ENCODE measurements around the gene CLEC10A.
"Not testable (repeated sequence)": the region's sequence is repeated elsewhere in the genome, so short reads cannot be mapped to it uniquely, and the experiment has no call there.

GRCh38 chr17:7050583-7050982 lies 29.5 kb downstream of the CLEC10A start:
- not testable (repeated sequence) for TF ChIP-seq CTCF (conservative IDR thresholded peaks at IDR 0.05; ENCODE audit: low read length); EZH2phosphoT487 (IDR thresholded peaks at IDR 0.05; ENCODE audit: borderline replicate concordance, low read depth, low read length)

All from OCI-LY7 (cell line).